Measurements from ENCODE around the gene PRKAG2.

- TF ChIP-seq CTCF (conservative IDR thresholded peaks at IDR 0.05 in 1 of 2, IDR thresholded peaks at IDR 0.05 in 1 of 2; ENCODE audit: extremely low read depth in 1 of 2, insufficient read depth in 1 of 2, low read depth in 1 of 2, low read length in 2 of 2) (no peak), EZH2 (IDR thresholded peaks at IDR 0.05; ENCODE audit: borderline replicate concordance, low read length) (no peak)
Observed at GRCh38 chr7:151581741-151582140, 295.2 kb downstream of the PRKAG2 start.

Data from mammary epithelial cell (primary cell).